Liver (tissue), 9 donors: ENCODE measurements around the gene XYLT1. TPM values are rescaled to one million over a fixed set of nuclear protein-coding genes. Genes with fewer than 3 reads are reported as not detected.

Experiments
- DNase-seq: peaks from one replicate; pipeline ENCODE4 v3.0.0-alpha.2; 2017; ENCODE audit warnings: low spot score
- H3K27ac ChIP-seq, 2 donors: one replicate each; pipeline ENCODE4 v1.7.0; 2013; ENCODE audit warnings: inconsistent platforms in 2 of 2, low read length in 2 of 2, control low read depth in 1 of 2, low read depth in 1 of 2, mild to moderate bottlenecking in 1 of 2
- H3K27me3 ChIP-seq, 4 donors: one replicate each; pipeline versions ENCODE4 v1.6.1 to v1.7.0; 2013; ENCODE audit warnings: low read length in 3 of 4, inconsistent platforms in 1 of 4, mild to moderate bottlenecking in 1 of 4, moderate library complexity in 1 of 4; ENCODE audit not compliant: control insufficient read depth in 4 of 4, insufficient read depth in 4 of 4
- H3K36me3 ChIP-seq, 4 donors: one replicate each; pipeline versions ENCODE4 v1.6.1 to v1.7.0; 2013; ENCODE audit warnings: low read length in 3 of 4, mild to moderate bottlenecking in 3 of 4, low read depth in 1 of 4, moderate library complexity in 1 of 4; ENCODE audit not compliant: control insufficient read depth in 4 of 4, insufficient read depth in 3 of 4
- H3K4me1 ChIP-seq, 4 donors: one replicate each; pipeline versions ENCODE4 v1.6.1 to v1.7.0; 2013; ENCODE audit warnings: low read length in 3 of 4, mild to moderate bottlenecking in 3 of 4, moderate library complexity in 1 of 4; ENCODE audit not compliant: control insufficient read depth in 4 of 4, insufficient read depth in 4 of 4
- H3K4me3 ChIP-seq, 3 donors: one replicate each; pipeline versions ENCODE4 v1.6.1 to v1.7.0; 2013; ENCODE audit warnings: low read length in 3 of 3, control low read depth in 1 of 3, low read depth in 1 of 3, mild to moderate bottlenecking in 1 of 3
- H3K9ac ChIP-seq, 2 donors: one replicate each; pipeline ENCODE4 v1.7.0; 2013; ENCODE audit warnings: low read length in 2 of 2, mild to moderate bottlenecking in 2 of 2, moderate library complexity in 2 of 2, control low read depth in 1 of 2, low read depth in 1 of 2
- H3K9me3 ChIP-seq, 4 donors: one replicate each; pipeline versions ENCODE4 v1.6.1 to v1.7.0; 2013; ENCODE audit warnings: low read length in 3 of 4; ENCODE audit not compliant: control insufficient read depth in 4 of 4
- EGR1 ChIP-seq, 2 donors: IDR thresholded peaks; 2 replicates each; pipeline ENCODE4 v1.6.1; 2016 to 2018; ENCODE audit warnings: antibody characterized with exemption in 2 of 2, low read depth in 2 of 2
- FOXA1 ChIP-seq: IDR thresholded peaks from 2 replicates; pipeline ENCODE4 v1.6.1; 2016; ENCODE audit warnings: antibody characterized with exemption
- FOXA2 ChIP-seq: IDR thresholded peaks from 2 replicates; pipeline ENCODE4 v1.6.1; 2016; ENCODE audit warnings: antibody characterized with exemption
- GABPA ChIP-seq, 2 donors: IDR thresholded peaks in 1 of 2; conservative IDR thresholded peaks in 1 of 2; 2 replicates each; pipeline ENCODE4 v1.6.1; 2016; ENCODE audit warnings: antibody characterized with exemption in 2 of 2, mild to moderate bottlenecking in 1 of 2, moderate library complexity in 1 of 2
- HNF4A ChIP-seq, 2 donors: conservative IDR thresholded peaks; 2 replicates each; pipeline ENCODE4 v1.6.1; 2016; ENCODE audit warnings: antibody characterized with exemption in 2 of 2, mild to moderate bottlenecking in 2 of 2
- HNF4G ChIP-seq: IDR thresholded peaks from 2 replicates; pipeline ENCODE4 v1.6.1; 2016; ENCODE audit warnings: antibody characterized with exemption
- JUND ChIP-seq, 2 donors: IDR thresholded peaks; 2 replicates each; pipeline ENCODE4 v1.6.1; 2016; ENCODE audit warnings: antibody characterized with exemption in 2 of 2
- NR2F2 ChIP-seq: IDR thresholded peaks from 2 replicates; pipeline ENCODE4 v1.6.1; 2016; ENCODE audit warnings: antibody characterized with exemption
- RAD21 ChIP-seq, 2 donors: IDR thresholded peaks; 2 replicates each; pipeline ENCODE4 v1.6.1; 2016; ENCODE audit warnings: antibody characterized with exemption in 2 of 2, mild to moderate bottlenecking in 2 of 2
- RXRA ChIP-seq, 2 donors: IDR thresholded peaks; 2 replicates each; pipeline ENCODE4 v1.6.1; 2017 to 2018; ENCODE audit warnings: antibody characterized with exemption in 2 of 2, mild to moderate bottlenecking in 1 of 2
- SP1 ChIP-seq: IDR thresholded peaks from 2 replicates; pipeline ENCODE4 v1.6.1; 2018; ENCODE audit warnings: antibody characterized with exemption, mild to moderate bottlenecking
- TAF1 ChIP-seq: conservative IDR thresholded peaks from 2 replicates; pipeline ENCODE4 v1.6.1; 2016; ENCODE audit warnings: antibody characterized with exemption, mild to moderate bottlenecking
- YY1 ChIP-seq: IDR thresholded peaks from 2 replicates; pipeline ENCODE4 v1.6.1; 2016; ENCODE audit warnings: antibody characterized with exemption, mild to moderate bottlenecking
- WGBS: extraction: QIAGEN DNeasy Blood & Tissue Kit; methylation state at CpG from one replicate; pipeline ENCODE4 v1.1.7; 2013; 5-methylcytosine and 5-hydroxymethylcytosine counted together
- polyA plus RNA-seq, 2 donors: library from polyadenylated mRNA; stranded (reverse) in 1 of 2; unstranded in 1 of 2; fragments of 200-250 nt in 1 of 2; fragments of >200 nt in 1 of 2; fragmentation: Nextera tagmentation in 1 of 2; extraction: Ambion mirVana in 1 of 2; gene quantifications; one replicate each; pipeline versions ENCODE4 v1.2.1 to v1.2.3, GENCODE V29; 2013 to 2015
- total RNA-seq, 2 donors: library from RNA; depleted of rRNA; stranded (reverse); fragments of >200 nt; gene quantifications; one replicate each; pipeline ENCODE4 v1.2.3, GENCODE V29; 2014
- TF ChIP-seq, protein P1 (sequence below): IDR thresholded peaks from 2 replicates; pipeline ENCODE4 v1.6.1; 2016; ENCODE audit warnings: antibody characterized with exemption, mild to moderate bottlenecking
- TF ChIP-seq, protein P2 (sequence below): IDR thresholded peaks from 2 replicates; pipeline ENCODE4 v1.6.1; 2016; ENCODE audit warnings: antibody characterized with exemption
- TF ChIP-seq, protein P3 (sequence below): IDR thresholded peaks from 2 replicates; pipeline ENCODE4 v1.6.1; 2016; ENCODE audit warnings: antibody characterized with exemption
- TF ChIP-seq, protein P4 (sequence below): fragments of 150-350 bp; IDR thresholded peaks from 2 replicates; pipeline ENCODE4 v1.5.1; 2017; ENCODE audit warnings: improper control_type of control experiment, low read depth, low read length; ENCODE audit not compliant: missing input control
- TF ChIP-seq, protein P5 (sequence below): IDR thresholded peaks from 2 replicates; pipeline ENCODE4 v1.6.1; 2016; ENCODE audit warnings: antibody characterized with exemption
- donor health status: healthy.
- donor health status: healthy.
- donor health status: healthy.
- donor health status: healthy.
- donor health status: healthy.

The XYLT1 gene
- total and polyA plus RNA-seq, 4 donors: 0.25 to 2.3 (median 0.53) TPM

DNA sequence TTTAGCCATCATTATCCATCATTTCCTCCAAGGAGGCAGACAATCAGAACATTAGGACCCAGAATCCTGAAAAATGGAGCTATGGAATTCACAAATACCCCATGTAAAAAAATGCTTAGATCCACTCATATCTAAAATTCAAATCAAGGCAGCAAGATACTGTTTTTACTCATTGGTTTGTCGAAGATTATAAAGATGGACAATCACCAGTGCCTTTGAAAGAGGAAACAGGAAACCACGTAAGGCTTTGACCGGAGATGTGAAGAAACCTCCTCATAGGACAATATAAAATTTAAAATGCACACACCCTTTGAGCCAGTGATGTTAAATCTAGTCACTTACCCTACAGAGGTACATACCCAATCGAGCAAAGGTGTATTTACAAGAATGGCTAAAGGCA is 130.0 kb downstream of the XYLT1 start (continued):
- TF ChIP-seq, protein P1, sequence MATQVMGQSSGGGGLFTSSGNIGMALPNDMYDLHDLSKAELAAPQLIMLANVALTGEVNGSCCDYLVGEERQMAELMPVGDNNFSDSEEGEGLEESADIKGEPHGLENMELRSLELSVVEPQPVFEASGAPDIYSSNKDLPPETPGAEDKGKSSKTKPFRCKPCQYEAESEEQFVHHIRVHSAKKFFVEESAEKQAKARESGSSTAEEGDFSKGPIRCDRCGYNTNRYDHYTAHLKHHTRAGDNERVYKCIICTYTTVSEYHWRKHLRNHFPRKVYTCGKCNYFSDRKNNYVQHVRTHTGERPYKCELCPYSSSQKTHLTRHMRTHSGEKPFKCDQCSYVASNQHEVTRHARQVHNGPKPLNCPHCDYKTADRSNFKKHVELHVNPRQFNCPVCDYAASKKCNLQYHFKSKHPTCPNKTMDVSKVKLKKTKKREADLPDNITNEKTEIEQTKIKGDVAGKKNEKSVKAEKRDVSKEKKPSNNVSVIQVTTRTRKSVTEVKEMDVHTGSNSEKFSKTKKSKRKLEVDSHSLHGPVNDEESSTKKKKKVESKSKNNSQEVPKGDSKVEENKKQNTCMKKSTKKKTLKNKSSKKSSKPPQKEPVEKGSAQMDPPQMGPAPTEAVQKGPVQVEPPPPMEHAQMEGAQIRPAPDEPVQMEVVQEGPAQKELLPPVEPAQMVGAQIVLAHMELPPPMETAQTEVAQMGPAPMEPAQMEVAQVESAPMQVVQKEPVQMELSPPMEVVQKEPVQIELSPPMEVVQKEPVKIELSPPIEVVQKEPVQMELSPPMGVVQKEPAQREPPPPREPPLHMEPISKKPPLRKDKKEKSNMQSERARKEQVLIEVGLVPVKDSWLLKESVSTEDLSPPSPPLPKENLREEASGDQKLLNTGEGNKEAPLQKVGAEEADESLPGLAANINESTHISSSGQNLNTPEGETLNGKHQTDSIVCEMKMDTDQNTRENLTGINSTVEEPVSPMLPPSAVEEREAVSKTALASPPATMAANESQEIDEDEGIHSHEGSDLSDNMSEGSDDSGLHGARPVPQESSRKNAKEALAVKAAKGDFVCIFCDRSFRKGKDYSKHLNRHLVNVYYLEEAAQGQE: no peak
- TF ChIP-seq YY1 (no peak), SP1 (no peak), HNF4G (no peak)
- TF ChIP-seq, protein P2, sequence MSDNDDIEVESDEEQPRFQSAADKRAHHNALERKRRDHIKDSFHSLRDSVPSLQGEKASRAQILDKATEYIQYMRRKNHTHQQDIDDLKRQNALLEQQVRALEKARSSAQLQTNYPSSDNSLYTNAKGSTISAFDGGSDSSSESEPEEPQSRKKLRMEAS: no peak

DNA sequence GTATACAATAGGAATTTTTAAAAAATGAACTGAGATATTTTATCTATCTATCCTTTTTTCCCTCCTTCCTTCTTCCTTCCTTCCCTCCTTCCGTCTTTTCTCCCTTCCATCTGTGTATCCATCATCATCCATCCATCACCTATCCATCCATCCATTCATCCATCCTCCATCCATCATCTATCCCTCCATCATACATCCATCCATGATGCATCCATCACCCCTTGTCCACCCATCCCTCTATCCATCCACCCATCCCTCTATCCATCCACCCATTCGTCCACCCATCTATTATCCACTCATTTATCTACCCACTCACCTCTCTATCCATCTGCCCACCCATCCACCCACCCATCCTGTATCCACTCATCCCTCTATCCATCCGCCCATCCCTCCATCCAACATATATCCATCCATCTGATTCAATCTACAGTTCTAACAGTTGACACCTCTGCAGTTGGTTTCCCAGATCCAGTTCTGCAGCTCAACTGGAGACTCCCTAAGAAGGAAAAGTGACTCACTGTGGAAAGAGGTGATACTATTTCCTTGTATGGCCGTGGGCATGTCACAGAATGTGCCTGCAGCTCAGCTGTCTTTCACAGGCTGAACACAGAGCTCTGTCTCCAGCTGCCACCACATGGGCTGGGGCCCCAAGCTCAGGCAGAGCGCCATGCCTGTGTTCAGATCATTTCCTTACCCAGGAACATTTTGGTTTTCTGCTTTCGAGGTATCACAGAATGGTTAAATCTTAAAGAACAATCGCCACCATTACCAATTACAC is 130.8 kb downstream of the XYLT1 start:
- Histone ChIP-seq H3K9me3 (no peaks in the 10 kb centered on the region), H3K4me3 (no peak overlapping the region), H3K36me3 (no peaks in the 10 kb centered on the region), H3K4me1 (no peaks in the 10 kb centered on the region), H3K27me3 (no peaks in the 10 kb centered on the region), H3K9ac (no peak overlapping the region), H3K27ac (no peak overlapping the region)
- 61% methylated on average over 7 of the region's 7 CpGs for WGBS
- no peak for DNase-seq
- TF ChIP-seq, protein P3, sequence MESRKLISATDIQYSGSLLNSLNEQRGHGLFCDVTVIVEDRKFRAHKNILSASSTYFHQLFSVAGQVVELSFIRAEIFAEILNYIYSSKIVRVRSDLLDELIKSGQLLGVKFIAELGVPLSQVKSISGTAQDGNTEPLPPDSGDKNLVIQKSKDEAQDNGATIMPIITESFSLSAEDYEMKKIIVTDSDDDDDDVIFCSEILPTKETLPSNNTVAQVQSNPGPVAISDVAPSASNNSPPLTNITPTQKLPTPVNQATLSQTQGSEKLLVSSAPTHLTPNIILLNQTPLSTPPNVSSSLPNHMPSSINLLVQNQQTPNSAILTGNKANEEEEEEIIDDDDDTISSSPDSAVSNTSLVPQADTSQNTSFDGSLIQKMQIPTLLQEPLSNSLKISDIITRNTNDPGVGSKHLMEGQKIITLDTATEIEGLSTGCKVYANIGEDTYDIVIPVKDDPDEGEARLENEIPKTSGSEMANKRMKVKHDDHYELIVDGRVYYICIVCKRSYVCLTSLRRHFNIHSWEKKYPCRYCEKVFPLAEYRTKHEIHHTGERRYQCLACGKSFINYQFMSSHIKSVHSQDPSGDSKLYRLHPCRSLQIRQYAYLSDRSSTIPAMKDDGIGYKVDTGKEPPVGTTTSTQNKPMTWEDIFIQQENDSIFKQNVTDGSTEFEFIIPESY: no peak
- no peak for TF ChIP-seq NR2F2
- no peak for TF ChIP-seq FOXA2
- no peak for TF ChIP-seq EGR1 (IDR thresholded peaks at IDR 0.05; ENCODE audit: low read depth in 2 of 2)
- TF ChIP-seq SP1: no peak
- TF ChIP-seq RXRA (IDR thresholded peaks at IDR 0.05): no peak
- TF ChIP-seq RAD21 (IDR thresholded peaks at IDR 0.05): no peak
- TF ChIP-seq, protein P2: no peak
- TF ChIP-seq FOXA1: no peak
- no peak for TF ChIP-seq YY1
- TF ChIP-seq, protein P4, sequence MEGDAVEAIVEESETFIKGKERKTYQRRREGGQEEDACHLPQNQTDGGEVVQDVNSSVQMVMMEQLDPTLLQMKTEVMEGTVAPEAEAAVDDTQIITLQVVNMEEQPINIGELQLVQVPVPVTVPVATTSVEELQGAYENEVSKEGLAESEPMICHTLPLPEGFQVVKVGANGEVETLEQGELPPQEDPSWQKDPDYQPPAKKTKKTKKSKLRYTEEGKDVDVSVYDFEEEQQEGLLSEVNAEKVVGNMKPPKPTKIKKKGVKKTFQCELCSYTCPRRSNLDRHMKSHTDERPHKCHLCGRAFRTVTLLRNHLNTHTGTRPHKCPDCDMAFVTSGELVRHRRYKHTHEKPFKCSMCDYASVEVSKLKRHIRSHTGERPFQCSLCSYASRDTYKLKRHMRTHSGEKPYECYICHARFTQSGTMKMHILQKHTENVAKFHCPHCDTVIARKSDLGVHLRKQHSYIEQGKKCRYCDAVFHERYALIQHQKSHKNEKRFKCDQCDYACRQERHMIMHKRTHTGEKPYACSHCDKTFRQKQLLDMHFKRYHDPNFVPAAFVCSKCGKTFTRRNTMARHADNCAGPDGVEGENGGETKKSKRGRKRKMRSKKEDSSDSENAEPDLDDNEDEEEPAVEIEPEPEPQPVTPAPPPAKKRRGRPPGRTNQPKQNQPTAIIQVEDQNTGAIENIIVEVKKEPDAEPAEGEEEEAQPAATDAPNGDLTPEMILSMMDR: no peak
- no peak for TF ChIP-seq JUND (IDR thresholded peaks at IDR 0.05)
- no peak for TF ChIP-seq HNF4G
- TF ChIP-seq, protein P5, sequence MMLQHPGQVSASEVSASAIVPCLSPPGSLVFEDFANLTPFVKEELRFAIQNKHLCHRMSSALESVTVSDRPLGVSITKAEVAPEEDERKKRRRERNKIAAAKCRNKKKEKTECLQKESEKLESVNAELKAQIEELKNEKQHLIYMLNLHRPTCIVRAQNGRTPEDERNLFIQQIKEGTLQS: no peak
- TF ChIP-seq HNF4A (conservative IDR thresholded peaks at IDR 0.05): no peak
- TF ChIP-seq, protein P1: no peak
- no peak for TF ChIP-seq TAF1
- TF ChIP-seq GABPA (IDR thresholded peaks at IDR 0.05 in 1 of 2, conservative IDR thresholded peaks at IDR 0.05 in 1 of 2): no peak
